PC-3 (cell line): ENCODE measurements around the gene EME2. TPM values are rescaled to one million over a fixed set of nuclear protein-coding genes. Genes with fewer than 3 reads are reported as not detected.

Experiments
- ATAC-seq: fragments of 200-7000 bp; cut with Tn5 transposase; 2 replicates; pipeline ENCODE4 v1.9.1; 2020; ENCODE audit warnings: mild to moderate bottlenecking, moderate library complexity
- BruUV-seq: library from RNA; stranded (reverse); fragments of 400-500 nt; replicated peaks from 2 replicates; lab custom pipeline; 2021; lab: Mats Ljungman, UMichigan
- CTCF ChIA-PET: fragments of 300-600 bp; sonication (Branson Sonifier 250); formaldehyde crosslinking; loops from one replicate; lab custom pipeline; 2022; ENCODE audit warnings: antibody characterized with exemption; lab: Charles Lee
- POLR2A ChIA-PET: fragments of 300-600 bp; sonication (Branson Sonifier 250); formaldehyde crosslinking; loops from one replicate; lab custom pipeline; 2022; ENCODE audit warnings: antibody characterized with exemption; ENCODE audit not compliant: unreplicated experiment; lab: Charles Lee
- DNase-seq: peaks from one replicate; pipeline ENCODE4 v3.0.0-alpha.2; 2015
- H2AFZ ChIP-seq: fragments of 300-600 bp; sonication (generic); 2 replicates; pipeline ENCODE4 v1.6.0; 2016; ENCODE audit warnings: antibody characterized with exemption, low read length
- H3F3A ChIP-seq: fragments of 300-600 bp; sonication (generic); one replicate; pipeline ENCODE4 v1.6.0; 2017; ENCODE audit warnings: antibody characterized with exemption, low read length, control low read depth, mild to moderate bottlenecking; ENCODE audit not compliant: unreplicated experiment
- H3K27ac ChIP-seq: fragments of 300-600 bp; sonication (generic); 2 replicates; pipeline ENCODE4 v1.5.1; 2016; ENCODE audit warnings: mild to moderate bottlenecking, low read length
- H3K27me3 ChIP-seq: fragments of 300-600 bp; sonication (generic); 2 replicates; pipeline ENCODE4 v1.6.1; 2016; ENCODE audit warnings: low read length, mixed read lengths
- H3K36me3 ChIP-seq: fragments of 300-600 bp; sonication (generic); 2 replicates; pipeline ENCODE4 v1.6.1; 2016; ENCODE audit warnings: low read depth, mixed run types, low read length, mixed read lengths
- H3K4me1 ChIP-seq: fragments of 300-600 bp; sonication (generic); 2 replicates; pipeline ENCODE4 v1.5.1; 2016; ENCODE audit warnings: low read length; ENCODE audit not compliant: insufficient read depth
- H3K4me2 ChIP-seq: fragments of 300-600 bp; sonication (generic); 2 replicates; pipeline ENCODE4 v1.6.0; 2016; ENCODE audit warnings: low read length
- H3K4me3 ChIP-seq: fragments of 300-600 bp; sonication (generic); 2 replicates; pipeline ENCODE4 v1.5.1; 2016; ENCODE audit warnings: mild to moderate bottlenecking, low read length, mixed read lengths
- H3K79me2 ChIP-seq: fragments of 300-600 bp; sonication (generic); 2 replicates; pipeline ENCODE4 v1.6.1; 2017; ENCODE audit warnings: low read length, mixed read lengths
- H3K9ac ChIP-seq: fragments of 300-600 bp; sonication (generic); 2 replicates; pipeline ENCODE4 v1.6.0; 2016; ENCODE audit warnings: mild to moderate bottlenecking, low read length
- H3K9me2 ChIP-seq: fragments of 300-600 bp; sonication (generic); replicated peaks from 2 replicates; pipeline ENCODE4 v1.6.1; 2016; ENCODE audit warnings: mixed run types, low read length, mixed read lengths
- H3K9me3 ChIP-seq: fragments of 300-600 bp; sonication (generic); 2 replicates; pipeline ENCODE4 v1.6.1; 2016; ENCODE audit warnings: low read length, mixed read lengths
- H4K20me1 ChIP-seq: fragments of 300-600 bp; sonication (generic); 2 replicates; pipeline ENCODE4 v1.6.1; 2016; ENCODE audit warnings: low read length, mixed read lengths
- CTCF ChIP-seq: fragments of 300-600 bp; sonication (generic); conservative IDR thresholded peaks from 2 replicates; pipeline ENCODE4 v1.5.1; 2017; ENCODE audit warnings: antibody characterized with exemption, low read depth, mild to moderate bottlenecking, low read length
- EZH2 ChIP-seq: fragments of 300-600 bp; sonication (generic); IDR thresholded peaks from one replicate; pipeline ENCODE4 v1.6.1; 2017; ENCODE audit warnings: antibody characterized with exemption, mild to moderate bottlenecking, low read length; ENCODE audit not compliant: unreplicated experiment
- EZH2phosphoT487 ChIP-seq: fragments of 300-600 bp; sonication (generic); IDR thresholded peaks from 2 replicates; pipeline ENCODE4 v1.6.1; 2018; ENCODE audit warnings: mild to moderate bottlenecking, antibody characterized with exemption, low read length, borderline replicate concordance
- intact Hi-C: fragments of 100-400 bp; cut with micrococcal nuclease; formaldehyde crosslinking; loops from 2 replicates; pipeline ENCODE4 v1.9.0; 2023
- total RNA-seq: library from RNA; depleted of rRNA; stranded (reverse); fragments of >200 nt; gene quantifications from 2 replicates; pipeline ENCODE4 v1.2.3, GENCODE V29; 2014

Gene EME2
- total RNA-seq, 1 experiment from 2014 or later, result 12.5 TPM

GRCh38 chr16:1757714-1758461, 14.7 kb upstream of the EME2 start:
- no peak for TF ChIP-seq CTCF
- TF ChIP-seq EZH2, result no peak
- no peak for TF ChIP-seq EZH2phosphoT487
- H3F3A ChIP-seq, result no peaks in the 10 kb centered on the region
- no peaks in the 10 kb centered on the region for H3K27me3 ChIP-seq
- H3K36me3 ChIP-seq, result no peaks in the 10 kb centered on the region
- H3K79me2 ChIP-seq, result no peaks in the 10 kb centered on the region
- no peak overlapping the region for H3K4me3 ChIP-seq
- ChIA-PET CTCF (no interaction called here), POLR2A (no interaction called here)
- no peaks in the 10 kb centered on the region for H4K20me1 ChIP-seq
- no peak overlapping the region for H3K9ac ChIP-seq
- BruUV-seq, result no TSS peak
- no peaks in the 10 kb centered on the region for H3K9me2 ChIP-seq
- no peak overlapping the region for H3K4me2 ChIP-seq
- no peaks in the 10 kb centered on the region for H3K9me3 ChIP-seq
- no peak overlapping the region for H2AFZ ChIP-seq
- intact Hi-C loops, result no loop called here
- H3K4me1 ChIP-seq, result no peaks in the 10 kb centered on the region
- ATAC-seq, result no peak
- no peak overlapping the region for H3K27ac ChIP-seq
- no peak for DNase-seq

GRCh38 chr16:1758923-1759322, 13.7 kb upstream of the EME2 start:
- Histone ChIP-seq H3K79me2 (no peaks in the 10 kb centered on the region), H3K9me3 (no peaks in the 10 kb centered on the region), H3K9me2 (no peaks in the 10 kb centered on the region), H3K36me3 (no peaks in the 10 kb centered on the region), H3K4me2 (no peak overlapping the region), H3K9ac (no peak overlapping the region), H3K27me3 (no peaks in the 10 kb centered on the region), H2AFZ (no peak overlapping the region), H3K4me1 (no peaks in the 10 kb centered on the region), H3K27ac (no peak overlapping the region), H3K4me3 (no peak overlapping the region), H3F3A (no peaks in the 10 kb centered on the region), H4K20me1 (no peaks in the 10 kb centered on the region)
- ATAC-seq (no peak), DNase-seq (no peak)
- no TSS peak for BruUV-seq
- ChIA-PET CTCF (no interaction called here), POLR2A (no interaction called here)
- no peak for TF ChIP-seq EZH2
- no peak for TF ChIP-seq CTCF
- no peak for TF ChIP-seq EZH2phosphoT487
- intact Hi-C loops, result no loop called here

GRCh38 chr16:1759511-1759910, 13.1 kb upstream of the EME2 start:
- Histone ChIP-seq H3K4me2 (no peak overlapping the region), H3K4me3 (no peak overlapping the region), H3K9ac (no peak overlapping the region), H3K27me3 (no peaks in the 10 kb centered on the region), H3K4me1 (no peaks in the 10 kb centered on the region), H3K9me3 (no peaks in the 10 kb centered on the region), H3K79me2 (no peaks in the 10 kb centered on the region), H4K20me1 (no peaks in the 10 kb centered on the region), H3F3A (no peaks in the 10 kb centered on the region), H2AFZ (no peak overlapping the region), H3K36me3 (no peaks in the 10 kb centered on the region), H3K27ac (no peak overlapping the region), H3K9me2 (no peaks in the 10 kb centered on the region)
- intact Hi-C loops, result no loop called here
- ChIA-PET CTCF (no interaction called here), POLR2A (no interaction called here)
- ATAC-seq, result no peak
- no TSS peak for BruUV-seq
- TF ChIP-seq CTCF (no peak), EZH2 (no peak), EZH2phosphoT487 (no peak)
- DNase-seq, result no peak
